Endothelial cell of umbilical vein (primary cell): ENCODE results near the gene CACNA1A. TPM values are rescaled to one million over a fixed set of nuclear protein-coding genes. Genes with fewer than 3 reads are reported as not detected.

Experiments used
- BruUV-seq: library from RNA; stranded (reverse); fragments of 400-500 nt; replicated peaks from 2 replicates; lab custom pipeline; 2021; lab: Mats Ljungman, UMichigan
- CTCF ChIA-PET: fragments of 300-600, 350-600 bp; sonication (Branson Sonifier 250); formaldehyde crosslinking; loops from one replicate; lab custom pipeline; 2021; ENCODE audit warnings: antibody characterized with exemption, inconsistent platforms; lab: Charles Lee
- POLR2A ChIA-PET: fragments of 300-600, 350-600 bp; sonication (Branson Sonifier 250); formaldehyde crosslinking; loops from one replicate; lab custom pipeline; 2021; ENCODE audit warnings: antibody characterized with exemption, inconsistent platforms; lab: Charles Lee
- DNase-seq: peaks from one replicate; pipeline ENCODE4 v3.0.0-alpha.2; 2011; ENCODE audit warnings: low read depth, low spot score
- FAIRE-seq: peaks from 2 replicates; lab custom pipeline; 2011; peaks lifted over from hg19 to GRCh38; lab: Jason Lieb, UNC
- H2AFZ ChIP-seq: 2 replicates; pipeline ENCODE4 v1.6.0; 2012; ENCODE audit warnings: low read depth, low read length, control low read depth, inconsistent platforms
- H3K27ac ChIP-seq: 2 replicates; pipeline ENCODE4 v1.5.1; 2011; ENCODE audit warnings: low read depth, mild to moderate bottlenecking, control low read depth, low read length, moderate library complexity; ENCODE audit not compliant: insufficient read depth
- H3K27me3 ChIP-seq, 2 experiments: 2 replicates each; pipeline versions ENCODE4 v1.6.0 to v1.6.1; 2011; ENCODE audit warnings: low read length in 2 of 2, mixed read lengths in 1 of 2; ENCODE audit not compliant: control insufficient read depth in 2 of 2, insufficient read depth in 2 of 2
- H3K36me3 ChIP-seq, 2 experiments: 2 replicates in 1 of 2; 3 replicates in 1 of 2; pipeline ENCODE4 v1.5.1; 2011; ENCODE audit warnings: low read length in 2 of 2, mild to moderate bottlenecking in 1 of 2, moderate library complexity in 1 of 2; ENCODE audit not compliant: control insufficient read depth in 2 of 2, insufficient read depth in 2 of 2; ENCODE audit errors: extremely low read depth in 1 of 2
- H3K4me1 ChIP-seq: 3 replicates; pipeline ENCODE4 v1.5.1; 2011; ENCODE audit warnings: mild to moderate bottlenecking, low read length; ENCODE audit not compliant: control insufficient read depth, insufficient read depth; ENCODE audit errors: extremely low read depth
- H3K4me2 ChIP-seq: 2 replicates; pipeline ENCODE4 v1.6.1; 2011; ENCODE audit warnings: low read length, control low read depth, mixed read lengths; ENCODE audit not compliant: insufficient read depth
- H3K4me3 ChIP-seq, 3 experiments: fragments of 200-600 bp in 1 of 3; sonication (generic), shearing (Covaris generic) in 1 of 3; replicated peaks in 1 of 3; 2 replicates each; pipeline ENCODE4 v1.5.1; 2011 to 2016; ENCODE audit warnings: control low read depth in 3 of 3, low read length in 3 of 3, mild to moderate bottlenecking in 2 of 3, inconsistent platforms in 1 of 3, low read depth in 1 of 3, moderate library complexity in 1 of 3; ENCODE audit not compliant: insufficient read depth in 1 of 3
- H3K79me2 ChIP-seq: 2 replicates; pipeline ENCODE4 v1.6.0; 2012; ENCODE audit warnings: low read length, inconsistent platforms; ENCODE audit not compliant: control insufficient read depth, insufficient read depth
- H3K9ac ChIP-seq: replicated peaks from 2 replicates; pipeline ENCODE3; 2011; ENCODE audit warnings: low read length, control low read depth; ENCODE audit not compliant: insufficient read depth; ENCODE audit errors: extremely low read depth
- H3K9me1 ChIP-seq: replicated peaks from 3 replicates; pipeline ENCODE4 v1.6.0; 2011; ENCODE audit warnings: mild to moderate bottlenecking, low read length; ENCODE audit not compliant: control insufficient read depth, insufficient read depth; ENCODE audit errors: extremely low read depth
- H3K9me3 ChIP-seq: replicated peaks from 2 replicates; pipeline ENCODE4 v1.5.1; 2012; ENCODE audit warnings: low read length, inconsistent platforms; ENCODE audit not compliant: control insufficient read depth, insufficient read depth
- H4K20me1 ChIP-seq: replicated peaks from 2 replicates; pipeline ENCODE3; 2011; ENCODE audit warnings: mild to moderate bottlenecking, low read length; ENCODE audit not compliant: control insufficient read depth, insufficient read depth; ENCODE audit errors: extremely low read depth
- EZH2 ChIP-seq: IDR thresholded peaks from 2 replicates; pipeline ENCODE4 v1.6.1; 2012; ENCODE audit warnings: borderline replicate concordance, low read depth, mild to moderate bottlenecking, moderate library complexity, low read length, inconsistent platforms; ENCODE audit not compliant: severe bottlenecking
- FOS ChIP-seq: IDR thresholded peaks from 2 replicates; pipeline ENCODE4 v1.6.1; 2011; ENCODE audit warnings: mild to moderate bottlenecking, low read length, moderate library complexity, borderline replicate concordance; ENCODE audit not compliant: insufficient read depth
- GATA2 ChIP-seq: IDR thresholded peaks from 2 replicates; pipeline ENCODE4 v1.7.0; 2011; ENCODE audit warnings: low read depth, mild to moderate bottlenecking, moderate library complexity, mixed read lengths, low read length; ENCODE audit not compliant: insufficient read length, insufficient read depth
- JUN ChIP-seq: IDR thresholded peaks from 2 replicates; pipeline ENCODE4 v1.6.1; 2011; ENCODE audit warnings: borderline replicate concordance, low read depth; ENCODE audit not compliant: insufficient read length, insufficient read depth
- MYC ChIP-seq: IDR thresholded peaks from one replicate; pipeline ENCODE4 v1.6.1; 2011; ENCODE audit warnings: mild to moderate bottlenecking, low read depth, low read length
- POLR2A ChIP-seq: IDR thresholded peaks from 2 replicates; pipeline ENCODE4 v1.6.1; 2012; ENCODE audit warnings: low read depth, mild to moderate bottlenecking, control low read depth, low read length
- POLR2AphosphoS5 ChIP-seq: IDR thresholded peaks from 2 replicates; pipeline ENCODE4 v1.6.1; 2012; ENCODE audit warnings: low read depth, mild to moderate bottlenecking, control low read depth, low read length, moderate library complexity; ENCODE audit not compliant: insufficient read depth
- dilution Hi-C: fragments of 300-500 bp; cut with MboI; formaldehyde crosslinking; loops from one replicate; pipeline ENCODE4 v1.15.0; 2019; ENCODE audit warnings: low sequenced_read_pairs; ENCODE audit not compliant: extremely low pct_ligation_motif_present
- intact Hi-C: fragments of 100-400 bp; cut with micrococcal nuclease; formaldehyde crosslinking; loops from one replicate; pipeline ENCODE4 v1.10.0; 2022
- polyA plus RNA-seq, 4 experiments: library from polyadenylated mRNA; depleted of rRNA in 3 of 4; stranded (reverse) in 3 of 4; unstranded in 1 of 4; fragments of >200 nt; gene quantifications; 2 replicates each; pipeline versions ENCODE4 v1.2.1 to v1.2.3, GENCODE V29; 2011 to 2012; ENCODE audit warnings: missing spikeins in 1 of 4
- total RNA-seq: library from RNA; stranded (reverse); gene quantifications from 2 replicates; pipeline ENCODE4 v1.2.3, GENCODE V29; 2021
- TF ChIP-seq, protein P1 (sequence below), 2 donors: IDR thresholded peaks; 1 replicate in 1 of 2; 2 replicates in 1 of 2; pipeline ENCODE4 v1.5.1; 2011; ENCODE audit warnings: low read length in 2 of 2, mild to moderate bottlenecking in 2 of 2, moderate library complexity in 2 of 2, control low read depth in 1 of 2, inconsistent platforms in 1 of 2, low read depth in 1 of 2; ENCODE audit not compliant: insufficient read depth in 1 of 2; ENCODE audit errors: extremely low read depth in 1 of 2
- TF ChIP-seq, protein P2 (sequence below): IDR thresholded peaks from 2 replicates; pipeline ENCODE4 v1.6.1; 2011; ENCODE audit not compliant: insufficient read depth, insufficient read length

The CACNA1A gene
- total and polyA plus RNA-seq, 2 donors (not counting 3 experiments of a cell fraction or from before 2014, with no cell fraction given), result 0.17 to 0.38 TPM

GRCh38 chr19:13398780-13399726 is 107.2 kb downstream of the CACNA1A start:
- H3K79me2 ChIP-seq, result no peaks in the 10 kb centered on the region
- H3K9ac ChIP-seq, result peak overlapping the region; percentile 40
- peaks cover 18% of the 10 kb centered on the region for H3K4me1 ChIP-seq
- H4K20me1 ChIP-seq, result no peaks in the 10 kb centered on the region
- dilution Hi-C loops, result no loop called here
- POLR2A ChIA-PET, result no interaction called here
- peak overlapping the region; percentile 83 for H3K27ac ChIP-seq
- CTCF ChIA-PET, result interaction anchor here (0.9 to 3.1 kb wide), 5 partner anchors 10 to 176 kb away, joined by 3 to 14 read pairs (median 4); no protein-coding TSS in a partner anchor
- peak overlapping the region; percentile 36 for H2AFZ ChIP-seq
- peak; percentile 96 for FAIRE-seq
- peak; percentile 74 for DNase-seq
- no peaks in the 10 kb centered on the region for H3K36me3 ChIP-seq
- no peaks in the 10 kb centered on the region for H3K9me1 ChIP-seq
- no peak overlapping the region for H3K4me3 ChIP-seq
- intact Hi-C loops, result loop anchor here (1.0 kb wide), 1 partner anchor 30 kb away; no protein-coding TSS in a partner anchor
- no peaks in the 10 kb centered on the region for H3K27me3 ChIP-seq
- H3K4me2 ChIP-seq, result peak overlapping the region; percentile 54
- TSS peak; percentile 60 for BruUV-seq
- no peaks in the 10 kb centered on the region for H3K9me3 ChIP-seq
- TF ChIP-seq GATA2, result no peak
- peak; percentile 97 for TF ChIP-seq FOS
- peak; percentile 34 for TF ChIP-seq POLR2AphosphoS5
- TF ChIP-seq, protein P1, sequence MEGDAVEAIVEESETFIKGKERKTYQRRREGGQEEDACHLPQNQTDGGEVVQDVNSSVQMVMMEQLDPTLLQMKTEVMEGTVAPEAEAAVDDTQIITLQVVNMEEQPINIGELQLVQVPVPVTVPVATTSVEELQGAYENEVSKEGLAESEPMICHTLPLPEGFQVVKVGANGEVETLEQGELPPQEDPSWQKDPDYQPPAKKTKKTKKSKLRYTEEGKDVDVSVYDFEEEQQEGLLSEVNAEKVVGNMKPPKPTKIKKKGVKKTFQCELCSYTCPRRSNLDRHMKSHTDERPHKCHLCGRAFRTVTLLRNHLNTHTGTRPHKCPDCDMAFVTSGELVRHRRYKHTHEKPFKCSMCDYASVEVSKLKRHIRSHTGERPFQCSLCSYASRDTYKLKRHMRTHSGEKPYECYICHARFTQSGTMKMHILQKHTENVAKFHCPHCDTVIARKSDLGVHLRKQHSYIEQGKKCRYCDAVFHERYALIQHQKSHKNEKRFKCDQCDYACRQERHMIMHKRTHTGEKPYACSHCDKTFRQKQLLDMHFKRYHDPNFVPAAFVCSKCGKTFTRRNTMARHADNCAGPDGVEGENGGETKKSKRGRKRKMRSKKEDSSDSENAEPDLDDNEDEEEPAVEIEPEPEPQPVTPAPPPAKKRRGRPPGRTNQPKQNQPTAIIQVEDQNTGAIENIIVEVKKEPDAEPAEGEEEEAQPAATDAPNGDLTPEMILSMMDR (IDR thresholded peaks at IDR 0.05; ENCODE audit: extremely low read depth in 1 of 2, insufficient read depth in 1 of 2, low read depth in 1 of 2, low read length in 2 of 2), result no peak
- TF ChIP-seq, protein P2, sequence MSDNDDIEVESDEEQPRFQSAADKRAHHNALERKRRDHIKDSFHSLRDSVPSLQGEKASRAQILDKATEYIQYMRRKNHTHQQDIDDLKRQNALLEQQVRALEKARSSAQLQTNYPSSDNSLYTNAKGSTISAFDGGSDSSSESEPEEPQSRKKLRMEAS, result no peak
- no peak for TF ChIP-seq POLR2A
- TF ChIP-seq EZH2, result no peak
- TF ChIP-seq MYC, result no peak
- peak; percentile 80 for TF ChIP-seq JUN
